GM23338 (cell line): ENCODE data around the gene PPFIBP1. TPM values are rescaled to one million over a fixed set of nuclear protein-coding genes. Genes with fewer than 3 reads are reported as not detected.
A peak's percentile ranks its signal among the peaks of the same experiment; 100 is the strongest.
"Not testable (repeated sequence)": the region's sequence is repeated elsewhere in the genome, so short reads cannot be mapped to it uniquely, and the experiment has no call there.

ENCODE experiments used
- ATAC-seq: fragments of 200-7000 bp; cut with Tn5 transposase; 3 replicates; pipeline ENCODE4 v1.9.1; 2020
- DNase-seq: peaks from one replicate; pipeline ENCODE4 v3.0.0-alpha.2; 2015; ENCODE audit warnings: low spot score
- H2AFZ ChIP-seq: fragments of 200-600 bp; sonication (generic); 2 replicates; pipeline ENCODE4 v1.8.0; 2016; ENCODE audit warnings: antibody characterized with exemption, mild to moderate bottlenecking, moderate library complexity
- H3F3A ChIP-seq: fragments of 200-600 bp; sonication (generic); replicated peaks from 2 replicates; pipeline ENCODE4 v1.8.0; 2017; ENCODE audit warnings: antibody characterized with exemption, mixed run types, low read depth
- H3K27ac ChIP-seq: fragments of 200-600 bp; sonication (generic); 2 replicates; pipeline ENCODE4 v1.6.1; 2016; ENCODE audit warnings: low read depth
- H3K27me3 ChIP-seq: fragments of 200-600 bp; sonication (generic); 2 replicates; pipeline ENCODE4 v1.8.0; 2016; ENCODE audit warnings: mild to moderate bottlenecking, mixed run types, moderate library complexity; ENCODE audit not compliant: insufficient read depth
- H3K36me3 ChIP-seq: fragments of 200-600 bp; sonication (generic); 2 replicates; pipeline ENCODE4 v1.8.0; 2016; ENCODE audit warnings: mild to moderate bottlenecking; ENCODE audit not compliant: insufficient read depth
- H3K4me1 ChIP-seq: fragments of 200-600 bp; sonication (generic); 2 replicates; pipeline ENCODE4 v1.8.0; 2016; ENCODE audit warnings: mild to moderate bottlenecking, moderate library complexity; ENCODE audit not compliant: insufficient read depth
- H3K4me2 ChIP-seq: fragments of 200-600 bp; sonication (generic); 2 replicates; pipeline ENCODE4 v1.7.1; 2017; ENCODE audit warnings: mixed run types
- H3K4me3 ChIP-seq: fragments of 200-600 bp; sonication (generic); 2 replicates; pipeline ENCODE4 v1.6.1; 2016; ENCODE audit warnings: mixed run types
- H3K79me2 ChIP-seq: fragments of 200-600 bp; sonication (generic); replicated peaks from 2 replicates; pipeline ENCODE4 v1.8.0; 2017; ENCODE audit warnings: mild to moderate bottlenecking; ENCODE audit not compliant: insufficient read depth
- H3K9me2 ChIP-seq: fragments of 200-600 bp; sonication (generic); 2 replicates; pipeline ENCODE4 v1.8.0; 2017; ENCODE audit not compliant: insufficient read depth
- H4K20me1 ChIP-seq: fragments of 200-600 bp; sonication (generic); replicated peaks from 2 replicates; pipeline ENCODE4 v1.8.0; 2017; ENCODE audit warnings: mild to moderate bottlenecking; ENCODE audit not compliant: insufficient read depth
- H3K27ac Mint-ChIP-seq: 2 replicates; pipeline ENCODE4 v1.8.0; 2020; ENCODE audit warnings: inconsistent platforms, mild to moderate bottlenecking, moderate library complexity, mixed read lengths
- H3K27me3 Mint-ChIP-seq: 3 replicates; pipeline ENCODE4 v1.8.0; 2022; ENCODE audit warnings: low read depth, mild to moderate bottlenecking, moderate library complexity, mixed read lengths, inconsistent platforms; ENCODE audit not compliant: insufficient read depth, poor library complexity
- H3K36me3 Mint-ChIP-seq: 3 replicates; pipeline ENCODE4 v1.8.0; 2021; ENCODE audit warnings: low read depth, mild to moderate bottlenecking, inconsistent platforms, moderate library complexity, mixed read lengths
- H3K4me1 Mint-ChIP-seq: 3 replicates; pipeline ENCODE4 v1.8.0; 2020; ENCODE audit warnings: mild to moderate bottlenecking, inconsistent platforms, mixed read lengths
- H3K4me3 Mint-ChIP-seq: 3 replicates; pipeline ENCODE4 v1.8.0; 2021; ENCODE audit warnings: moderate library complexity, mild to moderate bottlenecking, inconsistent platforms, mixed read lengths
- H3K9me3 Mint-ChIP-seq: 3 replicates; pipeline ENCODE4 v1.8.0; 2020; ENCODE audit warnings: moderate library complexity, mild to moderate bottlenecking, inconsistent platforms, mixed read lengths
- EZH2 ChIP-seq: fragments of 200-600 bp; sonication (generic); IDR thresholded peaks from one replicate; pipeline ENCODE4 v1.8.0; 2017; ENCODE audit warnings: antibody characterized with exemption, mild to moderate bottlenecking, low read depth; ENCODE audit not compliant: unreplicated experiment
- POLR2AphosphoS5 ChIP-seq: IDR thresholded peaks from 2 replicates; pipeline ENCODE4 v1.6.1; 2016; ENCODE audit warnings: antibody characterized with exemption, low read depth
- ZNF114 ChIP-seq: fragments of 250-450 bp; sonication (Bioruptor Pico); IDR thresholded peaks from 2 replicates; pipeline ENCODE4 v1.5.0; 2020; ENCODE audit warnings: mild to moderate bottlenecking, moderate library complexity
- polyA plus RNA-seq: library from polyadenylated mRNA; unstranded; fragments of >200 nt; fragmentation: Nextera tagmentation; extraction: Ambion mirVana; gene quantifications from 2 replicates; pipeline ENCODE4 v1.2.1, GENCODE V29; 2016
- total RNA-seq: library from RNA; depleted of rRNA; stranded (reverse); fragments of >200 nt; shearing (Covaris generic); gene quantifications from 2 replicates; pipeline ENCODE4 v1.2.3, GENCODE V29; 2014
- TF ChIP-seq, protein P1 (sequence below), 2 experiments: fragments of 200-600 bp in 1 of 2; sonication (generic) in 1 of 2; conservative IDR thresholded peaks; 2 replicates each; pipeline versions ENCODE4 v1.5.1 to v1.6.1; 2016 to 2017; ENCODE audit warnings: antibody characterized with exemption in 2 of 2, low read depth in 2 of 2, mild to moderate bottlenecking in 2 of 2, moderate library complexity in 1 of 2

The PPFIBP1 gene
- total and polyA plus RNA-seq, 2 experiments from 2014 or later = 33.2 to 41.9 TPM

DNA sequence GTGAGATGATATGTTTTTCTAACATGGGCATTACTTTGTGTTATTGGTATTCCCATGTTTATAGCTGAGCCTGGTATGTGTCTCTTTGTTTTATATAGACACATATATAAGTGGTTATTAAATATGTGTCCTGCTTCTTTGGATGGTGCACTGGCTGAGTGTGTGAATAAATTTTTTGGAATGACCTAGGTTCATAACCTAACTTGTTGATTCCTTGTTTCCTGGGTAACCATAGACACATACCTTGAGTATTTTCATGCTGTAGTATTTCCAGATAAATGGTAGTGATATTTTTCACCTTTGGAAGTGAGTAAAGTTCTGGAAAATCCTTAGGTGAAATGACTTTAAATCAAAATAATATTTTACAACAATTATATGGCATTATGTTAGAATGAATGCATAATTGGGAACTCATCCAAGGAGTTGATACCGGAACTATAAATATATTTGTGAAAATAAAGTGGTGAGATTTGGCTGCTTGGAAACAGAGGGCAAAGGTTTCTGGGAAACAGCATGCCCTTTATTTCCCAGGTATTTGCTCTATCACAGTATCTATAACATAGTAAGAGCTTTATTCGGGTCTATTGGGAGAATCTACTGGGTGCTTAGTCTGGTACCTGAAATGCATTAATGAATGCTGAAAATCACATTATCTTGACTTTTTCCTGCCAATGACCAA lies 107.9 kb downstream of the PPFIBP1 start (continued):
- TF ChIP-seq, protein P1, sequence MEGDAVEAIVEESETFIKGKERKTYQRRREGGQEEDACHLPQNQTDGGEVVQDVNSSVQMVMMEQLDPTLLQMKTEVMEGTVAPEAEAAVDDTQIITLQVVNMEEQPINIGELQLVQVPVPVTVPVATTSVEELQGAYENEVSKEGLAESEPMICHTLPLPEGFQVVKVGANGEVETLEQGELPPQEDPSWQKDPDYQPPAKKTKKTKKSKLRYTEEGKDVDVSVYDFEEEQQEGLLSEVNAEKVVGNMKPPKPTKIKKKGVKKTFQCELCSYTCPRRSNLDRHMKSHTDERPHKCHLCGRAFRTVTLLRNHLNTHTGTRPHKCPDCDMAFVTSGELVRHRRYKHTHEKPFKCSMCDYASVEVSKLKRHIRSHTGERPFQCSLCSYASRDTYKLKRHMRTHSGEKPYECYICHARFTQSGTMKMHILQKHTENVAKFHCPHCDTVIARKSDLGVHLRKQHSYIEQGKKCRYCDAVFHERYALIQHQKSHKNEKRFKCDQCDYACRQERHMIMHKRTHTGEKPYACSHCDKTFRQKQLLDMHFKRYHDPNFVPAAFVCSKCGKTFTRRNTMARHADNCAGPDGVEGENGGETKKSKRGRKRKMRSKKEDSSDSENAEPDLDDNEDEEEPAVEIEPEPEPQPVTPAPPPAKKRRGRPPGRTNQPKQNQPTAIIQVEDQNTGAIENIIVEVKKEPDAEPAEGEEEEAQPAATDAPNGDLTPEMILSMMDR (conservative IDR thresholded peaks at IDR 0.05; ENCODE audit: low read depth in 2 of 2) = no peak
- TF ChIP-seq ZNF114 (no peak), EZH2 (no peak)

DNA sequence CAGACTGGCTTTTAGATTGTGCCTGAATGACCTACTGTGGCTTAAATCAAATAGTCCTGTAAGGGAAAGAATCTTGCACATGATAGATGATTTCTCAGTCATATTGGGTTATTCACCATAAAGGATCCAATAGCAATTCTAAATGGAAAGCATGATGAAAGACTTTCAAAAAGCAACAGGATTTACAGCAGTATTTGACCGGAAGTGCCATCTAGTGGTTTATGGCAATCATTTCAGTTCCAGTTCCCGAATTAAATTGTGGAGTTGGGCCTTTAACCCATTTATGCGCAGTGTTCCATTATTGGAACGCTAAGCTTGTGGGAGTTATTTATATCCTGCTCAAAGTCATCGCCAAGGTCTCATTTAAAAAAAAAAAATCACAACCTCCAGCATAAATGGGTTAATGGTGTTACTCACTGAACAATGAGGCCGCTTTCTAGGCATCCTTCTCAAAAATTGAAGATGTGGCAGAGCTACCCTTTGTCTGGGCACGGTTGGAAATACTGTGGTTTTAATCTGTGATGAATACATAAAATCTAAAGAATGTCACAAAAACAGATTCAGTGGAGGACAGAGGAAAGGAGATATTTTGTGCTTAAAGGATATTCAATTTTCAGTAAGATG lies 111.5 kb downstream of the PPFIBP1 start:
- H3F3A ChIP-seq = no peaks in the 10 kb centered on the region
- H4K20me1 ChIP-seq = no peaks in the 10 kb centered on the region
- Mint-ChIP-seq H3K4me3 (no peak overlapping the region), H3K9me3 (no peaks in the 10 kb centered on the region), H3K36me3 (no peaks in the 10 kb centered on the region; the same call in 2 of the 3 replicates), H3K27ac (no peak overlapping the region), H3K27me3 (no peaks in the 10 kb centered on the region), H3K4me1 (no peaks in the 10 kb centered on the region; the same call in 2 of the 3 replicates)
- H3K4me3 ChIP-seq = no peak overlapping the region
- ATAC-seq (no peak), DNase-seq (peak; percentile 65)
- H3K79me2 ChIP-seq = no peaks in the 10 kb centered on the region
- H2AFZ ChIP-seq = no peak overlapping the region
- H3K36me3 ChIP-seq = no peaks in the 10 kb centered on the region
- H3K4me1 ChIP-seq = no peaks in the 10 kb centered on the region
- H3K4me2 ChIP-seq = no peak overlapping the region
- H3K9me2 ChIP-seq = no peaks in the 10 kb centered on the region
- no peaks in the 10 kb centered on the region for H3K27me3 ChIP-seq
- H3K27ac ChIP-seq = no peak overlapping the region
- no peak for TF ChIP-seq POLR2AphosphoS5
- TF ChIP-seq, protein P1 (conservative IDR thresholded peaks at IDR 0.05; ENCODE audit: low read depth in 2 of 2) = peak; percentile 67 to 77

DNA sequence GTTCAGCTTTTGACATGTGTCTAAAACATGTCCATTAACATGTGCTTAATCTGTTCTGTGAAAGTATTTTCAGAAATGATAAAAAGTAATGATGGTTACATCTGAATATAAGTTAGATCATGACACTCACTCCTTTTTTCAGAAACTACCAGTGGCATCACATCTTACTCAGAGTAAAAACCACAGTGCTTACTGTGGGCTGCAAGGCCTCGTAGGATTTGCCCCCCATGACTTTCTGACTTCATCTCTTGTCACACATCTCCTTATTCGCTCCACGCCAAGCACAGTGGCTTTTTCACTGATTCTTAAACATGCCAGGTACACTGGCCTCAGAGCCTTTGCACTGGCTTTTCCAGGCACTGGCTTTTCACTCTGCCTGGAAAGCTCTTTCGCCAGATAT lies 112.6 kb downstream of the PPFIBP1 start:
- H3K27ac ChIP-seq, H3K36me3 ChIP-seq, H3K36me3 Mint-ChIP-seq, H3K9me3 Mint-ChIP-seq, H2AFZ ChIP-seq, H3K27me3 ChIP-seq, H3K27ac Mint-ChIP-seq, H4K20me1 ChIP-seq, H3K4me3 Mint-ChIP-seq, H3K4me1 ChIP-seq, DNase-seq, H3F3A ChIP-seq, ATAC-seq, H3K27me3 Mint-ChIP-seq, H3K79me2 ChIP-seq, H3K9me2 ChIP-seq, H3K4me2 ChIP-seq, H3K4me1 Mint-ChIP-seq, H3K4me3 ChIP-seq: not testable (repeated sequence)
